Measurements from ENCODE around the gene MRPS33.
A peak's percentile ranks its signal among the peaks of the same experiment; 100 is the strongest.
"Not testable (repeated sequence)": the region's sequence is repeated elsewhere in the genome, so short reads cannot be mapped to it uniquely, and the experiment has no call there.

Gene MRPS33

GRCh38 chr7:141014524-141015395 is at the start of gene MRPS33:
Gene MRPS33 (minus strand): TSS chr7:141014952. CDS start chr7:141010633, 4,319 bp downstream.
- DNase-seq: peak; percentile 57 to 98 (median 94)

- DNase-seq: no peak
Observed at GRCh38 chr7:141057788-141058187, 43.0 kb upstream of the MRPS33 start.

GRCh38 chr7:141055146-141055545 is 40.4 kb upstream of the MRPS33 start:
- no peak for DNase-seq

- DNase-seq: peak in 2 of 56 donors; percentile 1 to 2
Observed at GRCh38 chr7:141053626-141054025, 38.9 kb upstream of the MRPS33 start.

GRCh38 chr7:141045842-141046620 is 31.3 kb upstream of the MRPS33 start:
- no peak for DNase-seq

- no peak for DNase-seq
Observed at GRCh38 chr7:141045126-141045841, 30.5 kb upstream of the MRPS33 start.

GRCh38 chr7:141043616-141044015 is 28.9 kb upstream of the MRPS33 start:
- no peak for DNase-seq

- no peak for DNase-seq
Observed at GRCh38 chr7:141042222-141043193, 27.8 kb upstream of the MRPS33 start.

- DNase-seq: no peak
Observed at GRCh38 chr7:141039376-141039775, 24.6 kb upstream of the MRPS33 start.

- DNase-seq: not testable (repeated sequence)
Observed at GRCh38 chr7:141038100-141038499, 23.3 kb upstream of the MRPS33 start.

GRCh38 chr7:141032539-141033323 is 18.0 kb upstream of the MRPS33 start:
- DNase-seq: not testable (repeated sequence)

GRCh38 chr7:141028767-141029166 is 14.0 kb upstream of the MRPS33 start:
- DNase-seq: no peak

GRCh38 chr7:141027043-141027442 is 12.3 kb upstream of the MRPS33 start:
- DNase-seq: no peak

- no peak for DNase-seq
Observed at GRCh38 chr7:141024668-141025067, 9.9 kb upstream of the MRPS33 start.

GRCh38 chr7:141023295-141023694 is 8.5 kb upstream of the MRPS33 start:
- no peak for DNase-seq

GRCh38 chr7:141017555-141017954 is 2.8 kb upstream of the MRPS33 start:
- no peak for DNase-seq

- no peak for DNase-seq
Observed at GRCh38 chr7:141016349-141016748, 1.6 kb upstream of the MRPS33 start.

- DNase-seq: peak in 5 of 56 donors; percentile 1 to 17 (median 13)
Observed at GRCh38 chr7:141014125-141014523, 628 bp downstream of the MRPS33 start.

GRCh38 chr7:141013345-141013715 is 1.4 kb downstream of the MRPS33 start:
- no peak for DNase-seq

Data from amygdala (tissue), 56 donors.